Rectal smooth muscle tissue (tissue), 1 donor: Measurements from ENCODE around the gene POLE2.

ENCODE experiments used
- H3K27ac ChIP-seq: one replicate; pipeline ENCODE4 v1.7.0; 2013; ENCODE audit warnings: low read depth, low read length, inconsistent platforms
- H3K27me3 ChIP-seq: one replicate; pipeline ENCODE4 v1.7.0; 2013; ENCODE audit warnings: low read length; ENCODE audit not compliant: control insufficient read depth, insufficient read depth
- H3K36me3 ChIP-seq: one replicate; pipeline ENCODE4 v1.7.0; 2013; ENCODE audit warnings: low read length; ENCODE audit not compliant: control insufficient read depth, insufficient read depth
- H3K4me1 ChIP-seq: one replicate; pipeline ENCODE4 v1.7.0; 2013; ENCODE audit warnings: low read length; ENCODE audit not compliant: control insufficient read depth, insufficient read depth
- H3K4me3 ChIP-seq: one replicate; pipeline ENCODE4 v1.7.0; 2013; ENCODE audit warnings: low read length
- H3K9ac ChIP-seq: one replicate; pipeline ENCODE4 v1.7.0; 2013; ENCODE audit warnings: low read length

Gene POLE2

DNA sequence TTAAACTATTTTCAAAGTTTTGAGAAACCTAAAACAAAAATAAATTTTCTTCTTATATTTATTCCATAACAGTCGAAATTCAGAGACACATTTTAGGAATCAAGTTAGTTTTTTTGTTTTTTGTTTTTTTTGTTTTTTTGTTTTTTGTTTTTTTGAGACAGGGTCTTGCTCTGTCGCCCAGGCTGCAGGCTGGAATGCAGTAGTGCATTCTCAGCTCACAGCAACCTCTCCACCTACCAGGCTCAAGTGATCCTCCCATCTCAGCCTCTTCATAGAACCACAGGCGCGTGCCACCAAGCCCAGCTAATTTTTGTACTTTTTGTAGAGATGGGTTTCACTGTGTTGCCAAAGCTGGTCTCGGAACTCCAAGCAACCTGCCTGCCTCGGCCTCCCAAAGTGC, 34.5 kb downstream of the POLE2 start:
- H3K27me3 ChIP-seq: no peaks in the 10 kb centered on the region
- H3K9ac ChIP-seq: no peak overlapping the region
- no peak overlapping the region for H3K27ac ChIP-seq
- no peaks in the 10 kb centered on the region for H3K36me3 ChIP-seq
- no peak overlapping the region for H3K4me3 ChIP-seq
- H3K4me1 ChIP-seq: no peaks in the 10 kb centered on the region

DNA sequence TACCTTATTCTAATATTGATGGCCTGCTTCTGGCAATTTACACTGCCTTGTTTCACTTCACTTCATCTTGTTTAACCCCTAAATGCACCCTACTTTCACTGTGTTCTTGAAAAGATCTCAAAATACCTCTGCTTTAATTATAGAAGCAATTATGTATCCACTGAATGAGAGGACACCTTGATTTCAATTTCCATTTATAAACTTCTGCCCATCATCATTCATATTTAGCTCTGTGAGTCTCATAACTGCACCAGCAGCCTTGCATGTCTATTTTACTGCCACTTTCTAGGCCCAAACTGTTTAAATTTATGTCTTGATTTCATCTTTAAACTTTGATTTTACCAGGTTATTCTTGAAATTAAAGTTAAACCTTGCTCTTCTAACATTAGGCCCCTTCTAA, 45.9 kb downstream of the POLE2 start:
- Histone ChIP-seq H3K9ac (no peak overlapping the region), H3K4me1 (no peaks in the 10 kb centered on the region), H3K4me3 (no peak overlapping the region), H3K36me3 (no peaks in the 10 kb centered on the region), H3K27me3 (no peaks in the 10 kb centered on the region), H3K27ac (peak overlapping the region; percentile 27)

DNA sequence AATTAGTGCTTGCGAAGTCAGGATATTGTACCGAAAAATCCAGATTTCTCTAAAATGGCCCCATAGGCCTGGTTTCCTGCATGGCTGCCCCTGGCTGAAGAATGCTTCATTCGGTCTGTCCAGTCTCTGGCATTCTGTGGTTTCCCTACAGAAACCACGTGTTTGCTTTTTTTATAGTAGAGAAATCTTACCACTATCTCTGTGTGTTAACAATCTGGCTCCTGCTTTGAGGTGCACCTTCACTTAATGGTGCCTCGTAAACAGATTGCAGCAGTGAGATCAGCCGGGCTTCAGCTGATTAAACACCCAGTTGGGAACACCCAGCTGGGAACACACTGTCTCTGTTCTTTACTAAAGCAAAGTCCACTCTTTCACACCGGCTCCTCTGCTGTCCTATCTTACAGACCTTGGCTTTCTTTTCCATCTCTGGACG, 46.3 kb downstream of the POLE2 start:
- peak overlapping the region; percentile 27 for H3K27ac ChIP-seq
- H3K9ac ChIP-seq: no peak overlapping the region
- no peaks in the 10 kb centered on the region for H3K4me1 ChIP-seq
- H3K27me3 ChIP-seq: no peaks in the 10 kb centered on the region
- H3K4me3 ChIP-seq: peak overlapping the region; percentile 10
- H3K36me3 ChIP-seq: no peaks in the 10 kb centered on the region

DNA sequence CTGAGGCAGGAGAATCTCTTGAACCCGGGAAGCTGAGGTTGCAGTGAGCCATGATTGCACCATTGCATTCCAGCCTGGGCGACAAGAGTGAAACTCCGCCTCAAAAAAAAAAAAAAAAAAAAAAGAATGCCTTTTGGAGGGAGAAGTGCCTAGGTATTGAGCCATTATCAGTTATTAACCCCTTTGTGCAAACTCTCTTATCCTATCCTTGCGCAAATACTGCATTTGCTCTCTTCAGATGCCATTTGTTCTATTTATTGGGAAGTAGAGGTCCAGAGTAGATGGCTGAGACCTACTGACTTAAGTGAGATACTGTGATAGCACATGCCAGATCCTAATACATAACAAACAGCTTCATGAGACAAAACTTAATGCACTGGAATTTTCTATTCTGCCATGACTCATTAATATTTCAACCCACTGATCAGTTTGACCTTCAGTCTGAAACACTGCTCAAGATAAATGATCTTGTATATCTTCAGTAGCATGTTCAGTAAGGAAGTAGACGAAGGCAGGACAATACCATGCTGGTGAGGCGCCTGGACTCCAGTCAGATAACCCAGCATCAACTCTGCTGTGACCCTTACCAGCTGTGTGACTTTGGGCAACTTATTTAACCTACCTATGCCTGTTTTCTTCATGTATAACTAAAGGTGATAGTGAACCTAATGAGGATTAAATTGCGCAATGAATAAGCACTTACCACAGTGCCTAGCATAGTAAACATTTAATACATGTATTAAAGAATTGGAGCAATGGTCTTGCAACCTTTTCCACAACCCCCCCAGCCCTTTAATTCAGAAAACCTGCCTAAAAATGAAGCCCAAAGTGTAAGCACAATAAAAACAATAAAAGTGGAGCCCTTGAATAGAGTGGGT, 47.2 kb downstream of the POLE2 start:
- Histone ChIP-seq H3K27ac (no peak overlapping the region), H3K4me1 (no peaks in the 10 kb centered on the region), H3K9ac (no peak overlapping the region), H3K4me3 (no peak overlapping the region), H3K36me3 (no peaks in the 10 kb centered on the region), H3K27me3 (no peaks in the 10 kb centered on the region)

DNA sequence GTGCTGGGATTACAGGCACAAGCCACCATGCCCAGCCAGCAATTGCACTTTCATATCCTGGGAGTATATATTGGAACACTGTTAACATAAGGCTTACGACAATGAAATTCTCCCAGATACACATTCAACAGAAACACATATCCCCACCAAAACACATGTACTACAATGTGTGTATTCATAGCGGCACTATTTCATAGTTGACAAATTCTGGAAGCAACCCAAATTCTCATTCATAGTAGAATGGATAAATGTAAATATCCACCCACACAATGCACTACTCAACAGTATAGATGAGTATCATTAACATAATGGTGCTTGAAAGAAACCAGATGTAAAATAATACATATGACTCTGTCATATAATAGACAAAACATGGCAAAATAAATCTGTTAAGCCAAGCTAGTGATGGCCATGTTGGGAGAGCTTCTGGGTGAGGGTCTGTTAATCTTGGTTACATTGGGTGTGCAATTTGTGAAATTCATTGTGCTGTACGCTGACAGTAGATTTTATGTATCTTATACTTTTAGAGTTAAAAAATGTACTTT, 50.4 kb downstream of the POLE2 start:
- Histone ChIP-seq H3K9ac (no peak overlapping the region), H3K27ac (no peak overlapping the region), H3K27me3 (no peaks in the 10 kb centered on the region), H3K4me3 (no peak overlapping the region), H3K4me1 (no peaks in the 10 kb centered on the region), H3K36me3 (no peaks in the 10 kb centered on the region)

DNA sequence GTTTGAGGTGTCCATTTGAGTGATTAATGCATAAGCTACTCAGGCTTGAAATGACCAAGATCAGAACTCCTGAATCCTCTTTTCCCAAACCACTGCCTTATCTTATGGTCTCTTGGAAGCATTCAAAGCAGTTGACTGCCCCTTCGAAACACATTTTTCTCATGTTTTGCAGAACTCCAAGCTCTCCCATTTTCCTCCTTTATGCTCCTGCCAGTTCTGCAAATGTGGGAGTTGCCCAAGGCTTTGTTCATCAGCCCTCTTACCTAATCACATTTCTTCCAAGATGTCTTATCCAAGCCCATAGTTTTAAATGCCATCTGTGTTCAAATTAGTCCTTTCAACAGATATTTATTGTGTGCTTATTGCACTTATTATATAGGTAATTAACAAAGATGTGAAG, 51.1 kb downstream of the POLE2 start:
- no peak overlapping the region for H3K4me3 ChIP-seq
- no peak overlapping the region for H3K9ac ChIP-seq
- no peaks in the 10 kb centered on the region for H3K27me3 ChIP-seq
- H3K27ac ChIP-seq: no peak overlapping the region
- no peaks in the 10 kb centered on the region for H3K36me3 ChIP-seq
- H3K4me1 ChIP-seq: no peaks in the 10 kb centered on the region

DNA sequence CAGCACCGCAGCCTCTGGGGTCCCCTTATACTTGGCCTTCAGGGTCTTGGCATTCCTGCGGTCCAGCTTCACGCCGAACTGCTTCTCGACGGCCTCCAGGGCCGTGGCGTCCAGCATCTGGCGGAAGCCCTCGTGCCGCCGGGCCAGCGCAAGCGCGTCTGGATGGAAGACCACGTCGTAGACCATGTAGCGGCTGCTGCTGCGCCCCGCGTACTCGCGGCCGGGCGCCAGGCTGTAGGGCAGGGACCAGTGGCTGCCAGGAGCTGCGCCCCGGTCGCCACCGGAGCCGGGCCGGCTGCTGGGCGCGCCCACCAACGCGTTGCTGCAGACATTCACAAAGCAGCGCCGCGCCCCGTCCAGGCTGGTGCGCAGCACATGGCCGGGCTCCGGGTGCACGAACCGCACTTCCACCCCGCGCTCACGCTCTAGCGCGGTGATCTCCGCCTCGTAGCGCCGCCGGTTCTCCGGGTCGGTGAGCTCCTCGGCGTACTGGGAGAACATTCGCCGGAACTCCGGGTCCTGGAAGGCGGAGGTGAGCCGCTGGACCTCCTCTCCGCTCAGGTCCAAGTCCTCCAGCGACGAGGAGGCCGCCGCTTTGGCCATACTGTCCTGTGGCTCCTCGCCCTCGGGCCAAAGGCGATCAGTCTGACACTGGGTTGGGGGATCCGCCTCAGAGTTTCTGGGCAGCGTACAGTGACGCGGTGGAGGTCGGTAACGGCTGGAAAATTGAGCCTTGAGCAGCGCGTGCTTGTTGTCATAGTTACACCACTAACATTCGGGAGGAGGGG, 53.3 kb downstream of the POLE2 start, which contains the start of gene DNAAF2:
DNAAF2 (minus strand) TSS at position 698 of the 788 bp plus-strand sequence; CDS start at position 603, 95 bp downstream.
- Histone ChIP-seq H3K27ac (peak within 1 kb of the TSS; percentile 98), H3K36me3 (no peaks in the 10 kb centered on the region), H3K9ac (peak within 1 kb of the TSS; percentile 97), H3K27me3 (no peaks in the 10 kb centered on the region), H3K4me1 (no peaks in the 10 kb centered on the region), H3K4me3 (peak within 1 kb of the TSS; percentile 98)

DNA sequence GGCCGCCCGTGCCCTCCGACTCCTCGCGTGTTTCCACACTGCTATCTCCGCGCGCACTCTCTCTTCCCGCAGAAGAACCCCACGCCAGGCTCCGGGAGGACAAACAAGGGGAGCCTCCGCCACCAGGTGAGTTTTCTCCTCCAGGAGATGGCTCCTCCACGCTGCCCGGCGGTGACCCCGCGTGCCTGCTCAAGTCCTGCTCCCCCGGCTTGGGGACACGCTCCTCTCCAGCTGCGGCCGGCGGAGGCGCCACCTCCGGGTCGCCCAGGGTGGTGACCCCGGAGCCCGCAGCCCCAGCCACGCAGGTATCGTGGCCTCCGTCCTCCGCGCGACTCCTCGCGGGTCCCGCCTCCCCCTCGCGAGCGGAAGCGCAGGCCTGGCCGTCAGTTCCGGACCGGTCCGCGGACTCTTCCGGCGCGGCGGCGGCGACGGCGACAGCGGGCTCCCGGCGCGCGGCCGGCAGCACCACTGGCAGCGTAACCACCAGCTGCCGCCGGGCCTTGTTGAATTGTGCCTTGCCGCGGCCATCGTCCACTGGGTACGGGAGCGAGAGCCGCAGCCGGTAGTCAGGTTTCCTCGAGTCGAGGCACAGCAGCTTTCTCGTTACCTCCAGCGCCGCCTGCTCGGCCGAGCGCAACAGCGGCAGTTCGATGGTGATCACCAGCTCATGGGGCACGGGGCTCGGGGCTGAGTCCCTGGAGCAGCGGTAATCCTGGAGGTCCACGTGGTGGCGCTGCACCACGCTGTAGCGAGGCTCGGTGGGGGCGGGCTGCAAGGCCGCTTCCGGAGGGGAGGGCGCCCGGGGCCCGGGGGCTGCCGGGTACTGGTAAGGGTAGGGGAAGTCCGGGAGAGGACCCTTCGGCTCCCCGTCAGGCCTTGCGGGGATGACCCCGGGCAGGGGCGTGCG, 54.1 kb downstream of the POLE2 start:
- H3K4me1 ChIP-seq: no peaks in the 10 kb centered on the region
- peak overlapping the region; percentile 97 for H3K9ac ChIP-seq
- peak overlapping the region; percentile 98 for H3K27ac ChIP-seq
- H3K27me3 ChIP-seq: no peaks in the 10 kb centered on the region
- no peaks in the 10 kb centered on the region for H3K36me3 ChIP-seq
- peak overlapping the region; percentile 98 for H3K4me3 ChIP-seq

DNA sequence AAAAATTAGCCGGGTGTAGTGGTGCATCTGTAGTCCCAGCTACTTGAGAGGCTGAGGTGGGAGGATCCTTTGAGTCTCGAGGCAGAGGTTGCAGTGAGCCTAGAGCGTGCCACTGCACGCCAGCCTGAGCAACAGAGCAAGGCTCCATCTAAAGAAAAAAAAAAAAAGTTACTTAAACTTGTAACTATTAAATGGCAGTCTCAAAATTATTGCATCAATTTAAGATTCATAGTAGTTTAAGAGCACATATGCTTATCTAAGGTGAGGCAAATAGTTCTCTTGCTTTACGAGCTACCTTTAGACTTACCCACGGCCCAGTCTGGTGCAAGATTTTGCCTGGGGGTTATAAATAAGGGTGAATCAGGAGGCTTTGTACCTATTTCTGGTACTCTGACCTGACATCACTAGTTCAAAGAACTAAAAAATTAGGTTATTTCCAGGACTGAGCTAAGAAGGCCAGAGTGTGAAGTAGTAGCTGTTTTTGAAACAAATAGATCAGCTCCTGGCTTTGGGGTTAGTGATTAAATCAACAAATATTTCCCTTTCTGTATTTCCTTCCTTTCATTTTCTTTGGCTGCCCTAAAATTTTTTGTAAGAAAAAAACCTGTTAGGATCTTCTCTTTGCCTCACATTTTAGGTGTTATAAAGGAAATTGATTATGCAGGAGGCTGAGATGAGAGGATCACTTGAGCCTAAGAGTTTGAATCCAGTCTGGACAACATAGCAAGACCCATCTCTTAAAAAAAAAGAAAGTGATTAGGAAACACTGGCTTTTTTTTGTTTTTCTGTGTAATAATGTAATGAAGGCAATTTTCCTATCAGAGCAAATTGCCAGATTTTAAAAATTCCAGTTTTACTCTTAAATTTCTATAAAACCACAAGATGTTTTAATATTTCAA, 63.8 kb downstream of the POLE2 start:
- Histone ChIP-seq H3K36me3 (no peaks in the 10 kb centered on the region), H3K4me1 (peaks cover 10% of the 10 kb centered on the region), H3K27me3 (no peaks in the 10 kb centered on the region), H3K27ac (no peak overlapping the region), H3K4me3 (no peak overlapping the region), H3K9ac (no peak overlapping the region)

DNA sequence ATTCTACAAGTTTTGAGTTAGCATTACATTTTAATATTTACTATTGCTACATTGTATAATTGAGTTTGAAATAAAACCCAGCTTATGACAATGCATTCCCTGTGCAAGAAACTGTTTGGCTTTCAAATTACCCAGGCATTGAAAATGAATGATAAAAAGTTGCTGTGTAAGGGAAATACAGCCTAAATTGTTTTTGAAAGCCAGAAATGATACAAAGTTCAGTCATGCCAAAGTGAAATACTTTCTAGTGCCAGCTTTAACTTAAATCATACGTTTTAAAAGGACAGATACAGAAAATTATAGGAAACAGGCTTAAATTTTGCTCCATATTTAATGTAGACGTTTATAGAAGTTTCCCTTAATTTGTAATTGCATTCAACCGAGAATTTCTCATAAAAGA, 64.6 kb downstream of the POLE2 start:
- H3K27ac ChIP-seq: no peak overlapping the region
- H3K4me1 ChIP-seq: peaks cover 10% of the 10 kb centered on the region
- no peak overlapping the region for H3K9ac ChIP-seq
- no peak overlapping the region for H3K4me3 ChIP-seq
- no peaks in the 10 kb centered on the region for H3K27me3 ChIP-seq
- H3K36me3 ChIP-seq: no peaks in the 10 kb centered on the region

DNA sequence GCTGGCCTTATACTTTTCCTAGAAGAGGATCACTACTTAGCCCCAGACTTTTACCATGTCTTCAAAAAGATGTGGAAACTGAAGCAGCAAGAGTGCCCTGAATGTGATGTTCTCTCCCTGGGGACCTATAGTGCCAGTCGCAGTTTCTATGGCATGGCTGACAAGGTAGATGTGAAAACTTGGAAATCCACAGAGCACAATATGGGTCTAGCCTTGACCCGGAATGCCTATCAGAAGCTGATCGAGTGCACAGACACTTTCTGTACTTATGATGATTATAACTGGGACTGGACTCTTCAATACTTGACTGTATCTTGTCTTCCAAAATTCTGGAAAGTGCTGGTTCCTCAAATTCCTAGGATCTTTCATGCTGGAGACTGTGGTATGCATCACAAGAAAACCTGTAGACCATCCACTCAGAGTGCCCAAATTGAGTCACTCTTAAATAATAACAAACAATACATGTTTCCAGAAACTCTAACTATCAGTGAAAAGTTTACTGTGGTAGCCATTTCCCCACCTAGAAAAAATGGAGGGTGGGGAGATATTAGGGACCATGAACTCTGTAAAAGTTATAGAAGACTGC, 65.9 kb downstream of the POLE2 start:
- no peaks in the 10 kb centered on the region for H3K27me3 ChIP-seq
- no peak overlapping the region for H3K27ac ChIP-seq
- no peak overlapping the region for H3K9ac ChIP-seq
- H3K4me1 ChIP-seq: peaks cover 10% of the 10 kb centered on the region
- H3K4me3 ChIP-seq: peak overlapping the region; percentile 89
- H3K36me3 ChIP-seq: peaks cover 2% of the 10 kb centered on the region
